Measurements from ENCODE around the gene VGF.

VGF gene

GRCh38 chr7:101180130-101180755 lies 14.9 kb upstream of the VGF start, which contains the start of gene NAT16:
Gene NAT16 (minus strand): TSS chr7:101180293. CDS start chr7:101174807, 5,486 bp downstream.
- no peak within 1 kb of the TSS for H3K4me3 ChIP-seq (ENCODE audit: low read depth, low read length)
- TF ChIP-seq CTCF (IDR thresholded peaks at IDR 0.05; ENCODE audit: low read depth, low read length): no peak
- H3K9me3 ChIP-seq (ENCODE audit: severe bottlenecking): no peaks in the 10 kb centered on the region
- no peak for DNase-seq
- no peaks in the 10 kb centered on the region for H3K36me3 ChIP-seq
- peaks cover 74% of the 10 kb centered on the region for H3K27me3 ChIP-seq (ENCODE audit: insufficient read depth, low read depth, severe bottlenecking)
- no peak within 1 kb of the TSS for H3K27ac ChIP-seq

- H3K27me3 ChIP-seq (ENCODE audit: insufficient read depth, low read depth, severe bottlenecking): peaks cover 74% of the 10 kb centered on the region
- H3K4me3 ChIP-seq (ENCODE audit: low read depth, low read length): no peak overlapping the region
- no peaks in the 10 kb centered on the region for H3K9me3 ChIP-seq (ENCODE audit: severe bottlenecking)
- no peaks in the 10 kb centered on the region for H3K36me3 ChIP-seq
- no peak for DNase-seq
- H3K27ac ChIP-seq: no peak overlapping the region
- no peak for TF ChIP-seq CTCF (IDR thresholded peaks at IDR 0.05; ENCODE audit: low read depth, low read length)
Observed at GRCh38 chr7:101179713-101180112, 14.3 kb upstream of the VGF start.

GRCh38 chr7:101179117-101179516 lies 13.7 kb upstream of the VGF start:
- no peak for TF ChIP-seq CTCF (IDR thresholded peaks at IDR 0.05; ENCODE audit: low read depth, low read length)
- H3K27me3 ChIP-seq (ENCODE audit: insufficient read depth, low read depth, severe bottlenecking): peaks cover 74% of the 10 kb centered on the region
- no peak overlapping the region for H3K4me3 ChIP-seq (ENCODE audit: low read depth, low read length)
- DNase-seq: no peak
- peaks cover 2% of the 10 kb centered on the region for H3K9me3 ChIP-seq (ENCODE audit: severe bottlenecking)
- H3K36me3 ChIP-seq: no peaks in the 10 kb centered on the region
- no peak overlapping the region for H3K27ac ChIP-seq

GRCh38 chr7:101177644-101178043 lies 12.3 kb upstream of the VGF start:
- no peak for TF ChIP-seq CTCF (IDR thresholded peaks at IDR 0.05; ENCODE audit: low read depth, low read length)
- H3K36me3 ChIP-seq: no peaks in the 10 kb centered on the region
- H3K27me3 ChIP-seq (ENCODE audit: insufficient read depth, low read depth, severe bottlenecking): peaks cover 81% of the 10 kb centered on the region
- H3K4me3 ChIP-seq (ENCODE audit: low read depth, low read length): no peak overlapping the region
- H3K9me3 ChIP-seq (ENCODE audit: severe bottlenecking): peaks cover 9% of the 10 kb centered on the region
- H3K27ac ChIP-seq: no peak overlapping the region
- DNase-seq: no peak

- TF ChIP-seq CTCF (IDR thresholded peaks at IDR 0.05; ENCODE audit: low read depth, low read length): no peak
- no peak for DNase-seq
- H3K4me3 ChIP-seq (ENCODE audit: low read depth, low read length): no peak overlapping the region
- H3K27ac ChIP-seq: no peak overlapping the region
- peaks cover 81% of the 10 kb centered on the region for H3K27me3 ChIP-seq (ENCODE audit: insufficient read depth, low read depth, severe bottlenecking)
- H3K9me3 ChIP-seq (ENCODE audit: severe bottlenecking): peaks cover 9% of the 10 kb centered on the region
- no peaks in the 10 kb centered on the region for H3K36me3 ChIP-seq
Observed at GRCh38 chr7:101175664-101176063, 10.3 kb upstream of the VGF start.

- peaks cover 9% of the 10 kb centered on the region for H3K9me3 ChIP-seq (ENCODE audit: severe bottlenecking)
- H3K27me3 ChIP-seq (ENCODE audit: insufficient read depth, low read depth, severe bottlenecking): peaks cover 82% of the 10 kb centered on the region
- no peak overlapping the region for H3K4me3 ChIP-seq (ENCODE audit: low read depth, low read length)
- no peaks in the 10 kb centered on the region for H3K36me3 ChIP-seq
- DNase-seq: no peak
- no peak for TF ChIP-seq CTCF (IDR thresholded peaks at IDR 0.05; ENCODE audit: low read depth, low read length)
- H3K27ac ChIP-seq: no peak overlapping the region
Observed at GRCh38 chr7:101174322-101174854, 9.0 kb upstream of the VGF start.

Measured in WERI-Rb-1 (cell line).